GM12873 (cell line): ENCODE results near the gene FBXL2.

Source experiments
- TF ChIP-seq, protein P1 (sequence below): IDR thresholded peaks from 2 replicates; pipeline ENCODE4 v1.5.1; 2012; ENCODE audit warnings: low read depth, mild to moderate bottlenecking, moderate library complexity, low read length, control low read depth; ENCODE audit not compliant: insufficient read depth; ENCODE audit errors: missing control alignments

Gene FBXL2

DNA sequence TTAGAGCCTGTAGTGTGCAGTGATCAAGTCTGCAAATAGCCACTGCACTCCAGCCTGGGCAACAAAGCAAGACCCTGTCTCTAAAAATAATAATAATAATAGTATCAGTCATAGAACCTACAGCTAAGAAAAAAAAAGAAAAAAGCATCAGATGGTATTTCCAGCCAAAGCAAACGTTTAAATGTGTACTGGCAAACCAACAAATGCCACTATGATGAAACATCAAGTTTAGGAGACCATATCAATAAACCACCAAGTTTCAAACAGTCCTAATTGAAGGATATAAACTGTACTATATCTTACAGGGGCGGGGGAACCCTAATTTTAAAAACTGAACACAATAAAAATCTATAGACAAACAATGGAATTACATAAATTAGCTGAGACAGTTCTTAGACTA, 156.6 kb downstream of the FBXL2 start:
- TF ChIP-seq, protein P1, sequence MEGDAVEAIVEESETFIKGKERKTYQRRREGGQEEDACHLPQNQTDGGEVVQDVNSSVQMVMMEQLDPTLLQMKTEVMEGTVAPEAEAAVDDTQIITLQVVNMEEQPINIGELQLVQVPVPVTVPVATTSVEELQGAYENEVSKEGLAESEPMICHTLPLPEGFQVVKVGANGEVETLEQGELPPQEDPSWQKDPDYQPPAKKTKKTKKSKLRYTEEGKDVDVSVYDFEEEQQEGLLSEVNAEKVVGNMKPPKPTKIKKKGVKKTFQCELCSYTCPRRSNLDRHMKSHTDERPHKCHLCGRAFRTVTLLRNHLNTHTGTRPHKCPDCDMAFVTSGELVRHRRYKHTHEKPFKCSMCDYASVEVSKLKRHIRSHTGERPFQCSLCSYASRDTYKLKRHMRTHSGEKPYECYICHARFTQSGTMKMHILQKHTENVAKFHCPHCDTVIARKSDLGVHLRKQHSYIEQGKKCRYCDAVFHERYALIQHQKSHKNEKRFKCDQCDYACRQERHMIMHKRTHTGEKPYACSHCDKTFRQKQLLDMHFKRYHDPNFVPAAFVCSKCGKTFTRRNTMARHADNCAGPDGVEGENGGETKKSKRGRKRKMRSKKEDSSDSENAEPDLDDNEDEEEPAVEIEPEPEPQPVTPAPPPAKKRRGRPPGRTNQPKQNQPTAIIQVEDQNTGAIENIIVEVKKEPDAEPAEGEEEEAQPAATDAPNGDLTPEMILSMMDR = no peak
